CD4-positive, CD25-positive, alpha-beta regulatory T cell (primary cell): ENCODE data around the gene PARD6B. TPM values are rescaled to one million over a fixed set of nuclear protein-coding genes. Genes with fewer than 3 reads are reported as not detected.

ENCODE experiments used
- ATAC-seq, 2 donors: fragments of 150-1000 bp; cut with Tn5 transposase; one replicate each; pipeline ENCODE4 v1.10.0; 2021; ENCODE audit warnings: low read depth in 2 of 2, moderate number of reproducible peaks in 2 of 2, moderate library complexity in 1 of 2
- DNase-seq, 3 donors: peaks; one replicate each; pipeline versions ENCODE4 v3.0.0 to v3.0.0-alpha.2; 2012 to 2022; ENCODE audit warnings: mixed read lengths in 1 of 3
- H3K27ac ChIP-seq: one replicate; pipeline ENCODE4 v1.7.0; 2013; ENCODE audit warnings: mild to moderate bottlenecking, low read length; ENCODE audit not compliant: insufficient read depth, poor library complexity, severe bottlenecking
- H3K27me3 ChIP-seq: one replicate; pipeline ENCODE4 v1.7.0; 2013; ENCODE audit warnings: low read length; ENCODE audit not compliant: control insufficient read depth, insufficient read depth
- H3K36me3 ChIP-seq: one replicate; pipeline ENCODE4 v1.7.0; 2013; ENCODE audit warnings: mild to moderate bottlenecking, low read length, moderate library complexity; ENCODE audit not compliant: control insufficient read depth, insufficient read depth
- H3K4me1 ChIP-seq: 2 replicates; pipeline ENCODE4 v1.7.0; 2013; ENCODE audit warnings: mild to moderate bottlenecking, low read length; ENCODE audit not compliant: insufficient read depth, control insufficient read depth, poor library complexity, severe bottlenecking
- H3K4me3 ChIP-seq: one replicate; pipeline ENCODE4 v1.7.0; 2013; ENCODE audit warnings: low read depth, mild to moderate bottlenecking, low read length, moderate library complexity
- H3K9me3 ChIP-seq, 2 experiments: 1 replicate in 1 of 2; 2 replicates in 1 of 2; pipeline ENCODE4 v1.7.0; 2013; ENCODE audit warnings: low read length in 2 of 2, mild to moderate bottlenecking in 1 of 2, moderate library complexity in 1 of 2; ENCODE audit not compliant: control insufficient read depth in 2 of 2
- H3K27ac Mint-ChIP-seq, 3 donors: one replicate each; pipeline ENCODE4 v1.8.0; 2020 to 2022; ENCODE audit warnings: mild to moderate bottlenecking in 3 of 3, mixed read lengths in 3 of 3, moderate library complexity in 2 of 3
- H3K27me3 Mint-ChIP-seq: one replicate; pipeline ENCODE4 v1.8.0; 2022; ENCODE audit warnings: mild to moderate bottlenecking, mixed read lengths
- H3K36me3 Mint-ChIP-seq: one replicate; pipeline ENCODE4 v1.8.0; 2020; ENCODE audit warnings: mixed read lengths
- H3K4me1 Mint-ChIP-seq, 4 donors: one replicate each; pipeline ENCODE4 v1.8.0; 2020 to 2022; ENCODE audit warnings: mixed read lengths in 4 of 4, mild to moderate bottlenecking in 1 of 4
- H3K4me3 Mint-ChIP-seq, 4 donors: one replicate each; pipeline ENCODE4 v1.8.0; 2020 to 2022; ENCODE audit warnings: mild to moderate bottlenecking in 4 of 4, mixed read lengths in 4 of 4, moderate library complexity in 3 of 4
- H3K9me3 Mint-ChIP-seq, 7 donors: one replicate each; pipeline ENCODE4 v1.8.0; 2020 to 2022; ENCODE audit warnings: mixed read lengths in 7 of 7, mild to moderate bottlenecking in 3 of 7, moderate library complexity in 2 of 7
- polyA plus RNA-seq, 4 donors: library from polyadenylated mRNA; unstranded; fragments of 300-500 nt; fragmentation: Illumina TruSeq; gene quantifications; one replicate each; pipeline ENCODE4 v1.2.3, GENCODE V29; 2021
- total RNA-seq: library from RNA; stranded (reverse); gene quantifications from one replicate; pipeline ENCODE4 v1.2.3, GENCODE V29; 2022

PARD6B gene
- total and polyA plus RNA-seq, 5 donors from 2014 or later: 0.79 to 5.0 (median 1.2) TPM

GRCh38 chr20:50728486-50728980, 2.8 kb upstream of the PARD6B start:
- no peak overlapping the region for H3K4me3 ChIP-seq
- DNase-seq (no peak), ATAC-seq (no peak)
- Mint-ChIP-seq H3K36me3 (no peaks in the 10 kb centered on the region), H3K4me1 (peaks cover 4 to 20% (median 15%) of the 10 kb centered on the region in 4 donors), H3K9me3 (no peaks in the 10 kb centered on the region), H3K27ac (peak overlapping the region in 1 of 3 donors; percentile 26), H3K27me3 (peaks cover 9% of the 10 kb centered on the region), H3K4me3 (peak overlapping the region in 2 of 4 donors; percentile 58 to 74)
- H3K27me3 ChIP-seq: peaks cover 2% of the 10 kb centered on the region
- peaks cover 20% of the 10 kb centered on the region for H3K4me1 ChIP-seq
- no peaks in the 10 kb centered on the region for H3K36me3 ChIP-seq
- H3K27ac ChIP-seq: no peak overlapping the region
- H3K9me3 ChIP-seq: no peaks in the 10 kb centered on the region

GRCh38 chr20:50728981-50729874, 2.2 kb upstream of the PARD6B start:
- Histone ChIP-seq H3K4me3 (no peak overlapping the region), H3K4me1 (peaks cover 24% of the 10 kb centered on the region), H3K27me3 (peaks cover 2% of the 10 kb centered on the region), H3K36me3 (no peaks in the 10 kb centered on the region), H3K9me3 (no peaks in the 10 kb centered on the region), H3K27ac (no peak overlapping the region)
- Mint-ChIP-seq H3K9me3 (no peaks in the 10 kb centered on the region), H3K4me1 (peaks cover 4 to 27% (median 17%) of the 10 kb centered on the region in 4 donors), H3K27me3 (peaks cover 9% of the 10 kb centered on the region), H3K36me3 (no peaks in the 10 kb centered on the region), H3K27ac (no peak overlapping the region), H3K4me3 (peak overlapping the region in 3 of 4 donors; percentile 9 to 74 (median 58))
- DNase-seq (no peak), ATAC-seq (no peak)

DNA sequence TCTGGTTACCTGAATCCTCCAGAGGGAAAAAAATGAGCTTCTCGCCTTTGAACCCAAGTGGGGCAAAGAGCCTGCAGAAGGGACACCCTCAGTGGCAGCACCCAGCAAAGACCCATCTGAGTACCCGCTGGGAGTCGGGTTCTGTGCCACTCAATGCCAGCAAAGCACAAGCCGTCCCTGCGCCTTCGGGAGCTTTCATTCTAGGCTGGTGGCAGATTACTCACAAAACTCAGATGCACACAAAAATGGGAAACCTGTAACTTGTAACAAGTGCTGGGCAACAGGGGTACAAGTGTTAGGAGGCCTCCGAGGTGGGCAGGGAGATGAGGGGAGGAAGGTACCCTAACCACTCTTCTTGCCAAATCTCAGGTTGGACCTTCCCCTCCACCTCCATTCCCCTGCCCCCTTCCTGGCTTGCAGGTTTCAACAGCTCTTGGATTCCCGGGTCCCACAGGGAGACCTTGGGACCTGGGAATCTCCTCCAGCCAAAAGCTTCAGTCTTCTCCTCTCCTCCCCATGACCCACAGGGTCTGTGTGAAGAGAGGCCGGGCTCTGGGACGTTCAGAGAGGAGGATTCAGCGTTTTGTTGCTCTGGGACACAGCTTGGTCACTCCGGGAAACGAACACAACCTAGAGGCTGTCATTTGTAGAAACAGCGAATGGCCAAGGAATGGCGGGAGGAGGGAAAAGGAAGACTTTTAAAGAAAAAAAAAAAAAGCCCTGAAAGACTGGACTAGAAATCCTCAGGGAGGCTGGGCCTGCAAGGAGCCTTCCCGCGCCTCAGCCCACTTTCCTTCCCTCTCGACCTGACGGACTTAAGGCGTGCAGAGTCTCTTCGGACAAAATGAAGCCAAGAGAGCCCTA, 1.2 kb upstream of the PARD6B start:
- Mint-ChIP-seq H3K36me3 (no peaks in the 10 kb centered on the region), H3K9me3 (no peaks in the 10 kb centered on the region), H3K4me3 (peak overlapping the region; percentile 43 to 94 (median 87)), H3K27me3 (peaks cover 9% of the 10 kb centered on the region), H3K27ac (peak overlapping the region in 2 of 3 donors; percentile 49 to 82), H3K4me1 (peaks cover 4 to 35% (median 19%) of the 10 kb centered on the region in 4 donors)
- H3K4me1 ChIP-seq: peaks cover 24% of the 10 kb centered on the region
- no peaks in the 10 kb centered on the region for H3K36me3 ChIP-seq
- H3K27me3 ChIP-seq: peaks cover 2% of the 10 kb centered on the region
- peak overlapping the region; percentile 57 for H3K4me3 ChIP-seq
- H3K9me3 ChIP-seq: no peaks in the 10 kb centered on the region
- no peak for DNase-seq
- peak overlapping the region; percentile 81 for H3K27ac ChIP-seq
- ATAC-seq: no peak

- no peak for ATAC-seq
- peak overlapping the region; percentile 57 for H3K4me3 ChIP-seq
- Mint-ChIP-seq H3K27ac (peak overlapping the region in 2 of 3 donors; percentile 49 to 82), H3K36me3 (no peaks in the 10 kb centered on the region), H3K9me3 (no peaks in the 10 kb centered on the region), H3K27me3 (peaks cover 9% of the 10 kb centered on the region), H3K4me1 (peaks cover 5 to 41% (median 25%) of the 10 kb centered on the region in 4 donors), H3K4me3 (peak overlapping the region; percentile 86 to 96 (median 91))
- H3K36me3 ChIP-seq: no peaks in the 10 kb centered on the region
- peak overlapping the region; percentile 81 for H3K27ac ChIP-seq
- H3K27me3 ChIP-seq: peaks cover 2% of the 10 kb centered on the region
- DNase-seq: no peak
- peaks cover 24% of the 10 kb centered on the region for H3K4me1 ChIP-seq
- H3K9me3 ChIP-seq: no peaks in the 10 kb centered on the region
Observed at GRCh38 chr20:50730765-50731054, 670 bp upstream of the PARD6B start.

DNA sequence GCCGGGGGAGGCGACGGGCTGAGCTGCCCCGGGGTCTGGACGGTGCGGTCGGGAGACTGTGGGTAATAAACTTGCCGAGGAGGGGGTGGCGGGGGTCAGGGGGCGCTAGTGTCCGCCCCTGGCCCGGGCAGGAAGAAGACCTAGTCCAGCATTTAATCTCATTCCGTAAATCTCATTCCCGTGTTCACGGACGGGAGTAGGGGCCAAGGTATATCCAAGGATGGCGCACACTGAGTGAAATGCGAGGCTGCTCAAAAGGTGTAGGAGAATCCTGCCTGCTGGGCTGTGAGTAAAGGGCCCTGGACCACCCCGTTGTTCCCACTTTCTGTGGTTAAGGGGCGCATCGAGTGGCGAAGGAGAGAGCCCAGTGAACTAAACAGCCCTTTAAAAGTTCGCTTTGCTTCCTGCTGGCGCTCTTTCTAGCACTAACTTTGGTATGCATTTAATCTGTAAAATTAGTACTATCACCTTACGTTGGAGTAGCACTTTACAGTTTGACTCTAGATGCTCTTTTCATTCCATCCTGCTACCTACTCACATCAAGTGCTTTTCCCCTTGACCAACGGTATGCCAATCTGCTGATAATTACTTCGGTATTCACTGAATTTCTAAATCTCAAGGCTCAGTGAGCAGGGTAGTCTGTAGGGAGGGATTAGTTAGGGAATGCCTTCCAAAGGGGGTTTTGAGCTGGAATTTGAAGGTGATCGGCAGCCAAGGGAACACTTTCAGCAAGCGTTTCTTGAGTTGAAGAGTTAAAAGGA, 730 bp downstream of the PARD6B start:
- Histone ChIP-seq H3K36me3 (no peaks in the 10 kb centered on the region), H3K4me3 (peak overlapping the region; percentile 69), H3K9me3 (no peaks in the 10 kb centered on the region), H3K27ac (peak overlapping the region; percentile 81), H3K27me3 (no peaks in the 10 kb centered on the region), H3K4me1 (peaks cover 24% of the 10 kb centered on the region)
- no peaks in the 10 kb centered on the region for H3K9me3 Mint-ChIP-seq
- ATAC-seq: no peak
- peak in 1 of 3 donors; percentile 26 for DNase-seq
- H3K27ac Mint-ChIP-seq: peak overlapping the region; percentile 76 to 92 (median 82)
- peak overlapping the region; percentile 91 to 98 (median 96) for H3K4me3 Mint-ChIP-seq
- peaks cover 14 to 50% (median 34%) of the 10 kb centered on the region in 4 donors for H3K4me1 Mint-ChIP-seq
- peaks cover 8% of the 10 kb centered on the region for H3K27me3 Mint-ChIP-seq
- no peaks in the 10 kb centered on the region for H3K36me3 Mint-ChIP-seq

- peaks cover 24% of the 10 kb centered on the region for H3K4me1 ChIP-seq
- no peaks in the 10 kb centered on the region for H3K9me3 ChIP-seq
- no peaks in the 10 kb centered on the region for H3K9me3 Mint-ChIP-seq
- H3K27me3 ChIP-seq: no peaks in the 10 kb centered on the region
- ATAC-seq: no peak
- H3K36me3 Mint-ChIP-seq: no peaks in the 10 kb centered on the region
- H3K27ac Mint-ChIP-seq: no peak overlapping the region
- H3K4me3 Mint-ChIP-seq: peak overlapping the region; percentile 63 to 97 (median 87)
- no peak overlapping the region for H3K27ac ChIP-seq
- H3K27me3 Mint-ChIP-seq: peaks cover 5% of the 10 kb centered on the region
- H3K36me3 ChIP-seq: peaks cover 2% of the 10 kb centered on the region
- peak overlapping the region; percentile 23 for H3K4me3 ChIP-seq
- peaks cover 17 to 53% (median 37%) of the 10 kb centered on the region in 4 donors for H3K4me1 Mint-ChIP-seq
- no peak for DNase-seq
Observed at GRCh38 chr20:50733644-50734349, 2.4 kb downstream of the PARD6B start.
